ENCODE data around the gene PLEKHA6.

DNA sequence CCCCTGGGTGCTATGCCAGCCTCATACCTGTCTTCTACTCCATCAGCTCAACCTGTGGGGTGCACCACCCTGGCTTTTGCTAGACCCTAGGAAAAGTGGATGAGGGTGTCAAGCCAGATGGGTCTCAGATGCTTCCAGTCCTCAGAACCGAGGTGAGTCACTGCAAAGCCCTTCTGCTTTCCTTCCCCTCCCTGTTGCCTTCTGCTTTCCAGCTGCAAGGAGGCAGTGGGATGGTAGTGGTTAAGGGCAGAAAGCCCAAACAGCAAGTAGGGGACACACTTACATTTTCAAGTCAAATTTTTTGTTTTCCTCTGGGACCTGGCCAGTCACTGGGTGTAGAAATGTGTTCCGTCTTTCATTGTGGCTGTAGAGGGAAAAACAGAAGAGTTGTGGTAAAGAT lies 85.3 kb downstream of the PLEKHA6 start:
- TF ChIP-seq, protein P1, sequence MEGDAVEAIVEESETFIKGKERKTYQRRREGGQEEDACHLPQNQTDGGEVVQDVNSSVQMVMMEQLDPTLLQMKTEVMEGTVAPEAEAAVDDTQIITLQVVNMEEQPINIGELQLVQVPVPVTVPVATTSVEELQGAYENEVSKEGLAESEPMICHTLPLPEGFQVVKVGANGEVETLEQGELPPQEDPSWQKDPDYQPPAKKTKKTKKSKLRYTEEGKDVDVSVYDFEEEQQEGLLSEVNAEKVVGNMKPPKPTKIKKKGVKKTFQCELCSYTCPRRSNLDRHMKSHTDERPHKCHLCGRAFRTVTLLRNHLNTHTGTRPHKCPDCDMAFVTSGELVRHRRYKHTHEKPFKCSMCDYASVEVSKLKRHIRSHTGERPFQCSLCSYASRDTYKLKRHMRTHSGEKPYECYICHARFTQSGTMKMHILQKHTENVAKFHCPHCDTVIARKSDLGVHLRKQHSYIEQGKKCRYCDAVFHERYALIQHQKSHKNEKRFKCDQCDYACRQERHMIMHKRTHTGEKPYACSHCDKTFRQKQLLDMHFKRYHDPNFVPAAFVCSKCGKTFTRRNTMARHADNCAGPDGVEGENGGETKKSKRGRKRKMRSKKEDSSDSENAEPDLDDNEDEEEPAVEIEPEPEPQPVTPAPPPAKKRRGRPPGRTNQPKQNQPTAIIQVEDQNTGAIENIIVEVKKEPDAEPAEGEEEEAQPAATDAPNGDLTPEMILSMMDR (IDR thresholded peaks at IDR 0.05; ENCODE audit: control extremely low read depth in 1 of 3, insufficient read depth in 1 of 3, low read depth in 1 of 3, low read length in 3 of 3) = no peak
- TF ChIP-seq SIX5 (IDR thresholded peaks at IDR 0.05; ENCODE audit: low read depth, low read length) = no peak
- no peak for TF ChIP-seq TAF1 (IDR thresholded peaks at IDR 0.05; ENCODE audit: low read depth, low read length)
- no peak for TF ChIP-seq SP1 (IDR thresholded peaks at IDR 0.05; ENCODE audit: low read depth, low read length)
- no peak for TF ChIP-seq EP300 (IDR thresholded peaks at IDR 0.05; ENCODE audit: borderline replicate concordance in 1 of 2, low read depth in 2 of 2, low read length in 2 of 2)
- TF ChIP-seq TEAD4 (IDR thresholded peaks at IDR 0.05; ENCODE audit: low read depth, low read length) = no peak
- no peak for TF ChIP-seq CBX5 (IDR thresholded peaks at IDR 0.05; ENCODE audit: low read depth, low read length)
- TF ChIP-seq POU5F1 (IDR thresholded peaks at IDR 0.05; ENCODE audit: low read depth, low read length) = no peak
- no peak for TF ChIP-seq POLR2AphosphoS5 (IDR thresholded peaks at IDR 0.05; ENCODE audit: low read depth, low read length)
- TF ChIP-seq, protein P2, sequence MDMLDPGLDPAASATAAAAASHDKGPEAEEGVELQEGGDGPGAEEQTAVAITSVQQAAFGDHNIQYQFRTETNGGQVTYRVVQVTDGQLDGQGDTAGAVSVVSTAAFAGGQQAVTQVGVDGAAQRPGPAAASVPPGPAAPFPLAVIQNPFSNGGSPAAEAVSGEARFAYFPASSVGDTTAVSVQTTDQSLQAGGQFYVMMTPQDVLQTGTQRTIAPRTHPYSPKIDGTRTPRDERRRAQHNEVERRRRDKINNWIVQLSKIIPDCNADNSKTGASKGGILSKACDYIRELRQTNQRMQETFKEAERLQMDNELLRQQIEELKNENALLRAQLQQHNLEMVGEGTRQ (IDR thresholded peaks at IDR 0.05; ENCODE audit: low read length) = no peak
- no peak for TF ChIP-seq HDAC2 (IDR thresholded peaks at IDR 0.05; ENCODE audit: borderline replicate concordance in 1 of 2, low read depth in 2 of 2, low read length in 2 of 2)
